Hepatocyte (in vitro differentiated cells): ENCODE results near the gene KCTD13. TPM values are rescaled to one million over a fixed set of nuclear protein-coding genes. Genes with fewer than 3 reads are reported as not detected.
A peak's percentile ranks its signal among the peaks of the same experiment; 100 is the strongest.

ENCODE experiments used
- DNase-seq: peaks from one replicate; pipeline ENCODE4 v3.0.0-alpha.2; 2016; ENCODE audit warnings: low spot score
- H2AFZ ChIP-seq: fragments of 200-600 bp; sonication (generic); 2 replicates; pipeline ENCODE4 v1.6.0; 2016; ENCODE audit warnings: antibody characterized with exemption, mild to moderate bottlenecking
- H3K27ac ChIP-seq: fragments of 200-600 bp; sonication (generic); 2 replicates; pipeline ENCODE4 v1.5.1; 2016; ENCODE audit warnings: mild to moderate bottlenecking
- H3K27me3 ChIP-seq: fragments of 200-600 bp; sonication (generic); 2 replicates; pipeline ENCODE4 v1.6.1; 2016
- H3K36me3 ChIP-seq: fragments of 200-600 bp; sonication (generic); replicated peaks from 2 replicates; pipeline ENCODE4 v1.5.1; 2016; ENCODE audit warnings: low read depth; ENCODE audit not compliant: insufficient read depth
- H3K4me1 ChIP-seq: fragments of 200-600 bp; sonication (generic); 2 replicates; pipeline ENCODE4 v1.5.1; 2016; ENCODE audit warnings: mild to moderate bottlenecking, moderate library complexity; ENCODE audit not compliant: insufficient read depth
- H3K4me2 ChIP-seq: fragments of 200-600 bp; sonication (generic); 2 replicates; pipeline ENCODE4 v1.6.0; 2016
- H3K4me3 ChIP-seq: fragments of 200-600 bp; sonication (generic); 2 replicates; pipeline ENCODE4 v1.5.1; 2016; ENCODE audit warnings: mild to moderate bottlenecking
- H3K79me2 ChIP-seq: fragments of 200-600 bp; sonication (generic); 2 replicates; pipeline ENCODE4 v1.6.0; 2017; ENCODE audit warnings: mild to moderate bottlenecking
- H3K9me2 ChIP-seq: fragments of 200-600 bp; sonication (generic); replicated peaks from 2 replicates; pipeline ENCODE4 v1.6.0; 2017; ENCODE audit warnings: mild to moderate bottlenecking; ENCODE audit not compliant: insufficient read depth
- H3K9me3 ChIP-seq: fragments of 200-600 bp; sonication (generic); 2 replicates; pipeline ENCODE4 v1.5.1; 2016; ENCODE audit warnings: low read depth, mild to moderate bottlenecking
- H4K20me1 ChIP-seq: fragments of 200-600 bp; sonication (generic); 2 replicates; pipeline ENCODE4 v1.6.0; 2016; ENCODE audit warnings: mild to moderate bottlenecking; ENCODE audit not compliant: insufficient read depth, poor library complexity, severe bottlenecking
- EZH2 ChIP-seq: fragments of 200-600 bp; sonication (generic); IDR thresholded peaks from 2 replicates; pipeline ENCODE4 v1.6.1; 2016; ENCODE audit warnings: antibody characterized with exemption, mild to moderate bottlenecking, borderline replicate concordance
- EZH2phosphoT487 ChIP-seq: fragments of 200-600 bp; sonication (generic); IDR thresholded peaks from one replicate; pipeline ENCODE4 v1.6.1; 2018; ENCODE audit warnings: antibody characterized with exemption, mild to moderate bottlenecking, low read depth, moderate library complexity; ENCODE audit not compliant: unreplicated experiment, severe bottlenecking
- WGBS: methylation state at CpG from one replicate; pipeline ENCODE4 v1.1.6; 2016; ENCODE audit warnings: low lambda C conversion rate; ENCODE audit errors: missing lambda C conversion rate; 5-methylcytosine and 5-hydroxymethylcytosine counted together
- polyA plus RNA-seq: library from polyadenylated mRNA; unstranded; fragments of >200 nt; fragmentation: Nextera tagmentation; extraction: Ambion mirVana; gene quantifications from 2 replicates; pipeline ENCODE4 v1.2.1, GENCODE V29; 2016
- total RNA-seq: library from RNA; depleted of rRNA; stranded (reverse); fragments of >200 nt; gene quantifications from 2 replicates; pipeline ENCODE4 v1.2.3, GENCODE V29; 2014
- TF ChIP-seq, protein P1 (sequence below): fragments of 200-600 bp; sonication (generic); IDR thresholded peaks from 2 replicates; pipeline ENCODE4 v1.5.1; 2016; ENCODE audit warnings: antibody characterized with exemption, mild to moderate bottlenecking; ENCODE audit not compliant: poor library complexity

KCTD13 gene
- total and polyA plus RNA-seq, 2 experiments from 2014 or later, result 14.3 to 18.8 TPM

DNA sequence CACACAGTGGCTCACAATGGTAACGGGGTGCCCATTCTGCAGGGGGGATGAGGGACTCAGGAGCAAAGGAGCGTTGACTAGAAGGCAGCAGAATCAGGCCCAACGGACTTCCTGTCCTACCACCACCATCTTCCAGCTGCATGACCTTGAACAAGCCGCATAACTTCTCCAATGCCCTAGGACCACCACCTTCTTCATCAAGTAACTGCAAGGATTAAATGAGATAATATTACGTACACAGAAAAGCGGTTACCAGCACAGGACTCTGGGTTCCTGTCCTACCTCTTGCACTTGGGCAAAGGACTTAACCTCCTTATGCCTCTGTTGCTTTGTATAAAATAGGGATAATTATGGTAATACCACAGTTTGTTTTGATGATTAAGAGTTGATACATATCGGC lies 21.1 kb downstream of the KCTD13 start:
- 95% methylated on average over 7 of the region's 7 CpGs for WGBS
- H4K20me1 ChIP-seq, result no peaks in the 10 kb centered on the region
- H3K36me3 ChIP-seq, result no peaks in the 10 kb centered on the region
- H3K4me3 ChIP-seq, result no peak overlapping the region
- no peaks in the 10 kb centered on the region for H3K9me2 ChIP-seq
- H3K9me3 ChIP-seq, result no peaks in the 10 kb centered on the region
- no peaks in the 10 kb centered on the region for H3K27me3 ChIP-seq
- no peak for DNase-seq
- H3K4me2 ChIP-seq, result no peak overlapping the region
- no peak for TF ChIP-seq EZH2
- TF ChIP-seq, protein P1, sequence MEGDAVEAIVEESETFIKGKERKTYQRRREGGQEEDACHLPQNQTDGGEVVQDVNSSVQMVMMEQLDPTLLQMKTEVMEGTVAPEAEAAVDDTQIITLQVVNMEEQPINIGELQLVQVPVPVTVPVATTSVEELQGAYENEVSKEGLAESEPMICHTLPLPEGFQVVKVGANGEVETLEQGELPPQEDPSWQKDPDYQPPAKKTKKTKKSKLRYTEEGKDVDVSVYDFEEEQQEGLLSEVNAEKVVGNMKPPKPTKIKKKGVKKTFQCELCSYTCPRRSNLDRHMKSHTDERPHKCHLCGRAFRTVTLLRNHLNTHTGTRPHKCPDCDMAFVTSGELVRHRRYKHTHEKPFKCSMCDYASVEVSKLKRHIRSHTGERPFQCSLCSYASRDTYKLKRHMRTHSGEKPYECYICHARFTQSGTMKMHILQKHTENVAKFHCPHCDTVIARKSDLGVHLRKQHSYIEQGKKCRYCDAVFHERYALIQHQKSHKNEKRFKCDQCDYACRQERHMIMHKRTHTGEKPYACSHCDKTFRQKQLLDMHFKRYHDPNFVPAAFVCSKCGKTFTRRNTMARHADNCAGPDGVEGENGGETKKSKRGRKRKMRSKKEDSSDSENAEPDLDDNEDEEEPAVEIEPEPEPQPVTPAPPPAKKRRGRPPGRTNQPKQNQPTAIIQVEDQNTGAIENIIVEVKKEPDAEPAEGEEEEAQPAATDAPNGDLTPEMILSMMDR, result no peak
- no peak for TF ChIP-seq EZH2phosphoT487
- H2AFZ ChIP-seq, result no peak overlapping the region
- H3K79me2 ChIP-seq, result peaks cover 5% of the 10 kb centered on the region
- no peaks in the 10 kb centered on the region for H3K4me1 ChIP-seq
- H3K27ac ChIP-seq, result no peak overlapping the region

DNA sequence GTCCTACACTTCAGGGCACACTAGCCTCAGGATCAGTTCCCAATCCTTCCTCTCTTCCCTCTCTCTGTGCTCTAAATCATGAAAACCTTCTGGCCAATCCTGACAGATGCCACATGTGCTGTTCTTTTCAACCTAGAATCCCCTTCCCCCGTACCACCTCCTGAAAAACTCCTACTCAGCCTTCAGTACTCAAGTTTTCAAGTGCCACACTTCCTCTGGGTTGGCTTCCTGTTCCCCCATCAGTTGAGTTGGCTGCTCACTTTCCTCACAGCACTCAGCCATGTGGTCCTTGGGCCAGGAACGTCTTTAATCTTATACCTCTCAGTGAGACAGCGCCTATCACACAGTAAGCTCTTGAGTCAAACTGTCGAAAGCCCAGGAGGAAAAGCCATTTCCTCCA lies 22.4 kb downstream of the KCTD13 start:
- H3K27me3 ChIP-seq, result no peaks in the 10 kb centered on the region
- WGBS, result 80% methylated on average over 4 of the region's 4 CpGs
- no peak overlapping the region for H2AFZ ChIP-seq
- peaks cover 3% of the 10 kb centered on the region for H3K4me1 ChIP-seq
- H3K9me2 ChIP-seq, result no peaks in the 10 kb centered on the region
- TF ChIP-seq, protein P1, result no peak
- TF ChIP-seq EZH2phosphoT487 (no peak), EZH2 (no peak)
- H3K9me3 ChIP-seq, result no peaks in the 10 kb centered on the region
- H3K4me2 ChIP-seq, result no peak overlapping the region
- H3K79me2 ChIP-seq, result peaks cover 5% of the 10 kb centered on the region
- no peaks in the 10 kb centered on the region for H4K20me1 ChIP-seq
- no peaks in the 10 kb centered on the region for H3K36me3 ChIP-seq
- no peak overlapping the region for H3K4me3 ChIP-seq
- DNase-seq, result no peak
- no peak overlapping the region for H3K27ac ChIP-seq

DNA sequence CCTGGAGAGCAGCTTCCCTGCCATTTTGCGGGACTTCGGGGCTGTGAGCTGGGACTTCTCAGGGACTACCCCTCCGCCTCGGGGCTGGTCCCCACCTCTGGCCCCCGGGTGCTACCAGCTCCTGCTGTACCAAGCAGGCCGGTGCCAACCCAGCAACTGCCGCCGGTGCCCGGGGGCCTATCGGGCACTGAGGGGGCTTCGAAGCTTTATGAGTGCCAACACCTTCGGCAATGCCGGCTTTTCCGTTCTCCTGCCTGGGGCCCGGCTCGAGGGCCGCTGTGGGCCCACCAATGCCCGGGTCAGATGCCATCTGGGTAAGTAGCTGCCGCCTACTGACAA lies 24.4 kb downstream of the KCTD13 start:
- Histone ChIP-seq H3K4me1 (peaks cover 3% of the 10 kb centered on the region), H3K27me3 (no peaks in the 10 kb centered on the region), H3K27ac (peak overlapping the region; percentile 96), H4K20me1 (no peaks in the 10 kb centered on the region), H2AFZ (no peak overlapping the region), H3K4me2 (peak overlapping the region; percentile 98), H3K9me3 (no peaks in the 10 kb centered on the region), H3K4me3 (no peak overlapping the region), H3K9me2 (no peaks in the 10 kb centered on the region), H3K36me3 (no peaks in the 10 kb centered on the region), H3K79me2 (peaks cover 5% of the 10 kb centered on the region)
- WGBS, result 93% methylated on average over 15 of the region's 19 CpGs
- no peak for DNase-seq
- TF ChIP-seq, protein P1, result no peak
- no peak for TF ChIP-seq EZH2
- TF ChIP-seq EZH2phosphoT487, result no peak

DNA sequence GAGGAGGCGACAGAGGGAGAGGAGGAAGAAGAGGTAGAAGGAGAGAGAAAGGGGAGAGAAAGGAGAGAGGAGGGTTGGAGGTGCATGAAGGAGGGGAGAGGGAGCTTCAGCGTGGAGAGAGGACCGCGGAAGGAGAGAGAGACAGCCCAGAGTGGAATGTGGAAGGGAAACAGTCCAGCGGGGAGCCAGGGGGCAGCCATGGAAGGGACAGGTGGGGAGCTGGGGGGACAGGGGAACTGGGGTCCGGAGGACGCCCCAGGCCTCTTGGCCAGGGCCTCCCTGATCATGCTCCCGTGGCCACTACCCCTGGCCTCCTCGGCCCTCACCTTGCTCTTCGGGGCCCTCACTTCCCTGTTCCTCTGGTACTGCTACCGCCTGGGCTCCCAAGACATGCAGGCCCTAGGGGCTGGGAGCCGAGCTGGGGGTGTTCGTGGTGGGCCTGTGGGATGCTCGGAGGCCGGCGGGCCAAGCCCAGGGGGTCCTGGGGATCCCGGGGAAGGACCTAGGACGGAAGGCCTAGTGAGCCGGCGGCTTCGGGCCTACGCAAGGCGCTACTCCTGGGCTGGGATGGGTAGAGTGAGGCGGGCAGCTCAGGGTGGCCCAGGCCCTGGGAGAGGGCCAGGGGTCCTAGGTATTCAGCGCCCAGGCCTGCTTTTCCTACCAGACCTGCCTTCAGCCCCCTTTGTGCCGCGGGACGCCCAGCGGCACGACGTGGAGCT lies 25.0 kb downstream of the KCTD13 start:
- 68% methylated on average over 22 of the region's 31 CpGs for WGBS
- no peak for TF ChIP-seq EZH2phosphoT487
- TF ChIP-seq, protein P1, result no peak
- no peak for TF ChIP-seq EZH2
- H3K27me3 ChIP-seq, result no peaks in the 10 kb centered on the region
- H3K4me1 ChIP-seq, result peaks cover 3% of the 10 kb centered on the region
- H3K36me3 ChIP-seq, result no peaks in the 10 kb centered on the region
- H4K20me1 ChIP-seq, result no peaks in the 10 kb centered on the region
- H3K27ac ChIP-seq, result peak overlapping the region; percentile 96
- H3K4me3 ChIP-seq, result peak overlapping the region; percentile 95
- peak overlapping the region; percentile 83 for H2AFZ ChIP-seq
- no peak for DNase-seq
- peaks cover 5% of the 10 kb centered on the region for H3K79me2 ChIP-seq
- H3K9me2 ChIP-seq, result no peaks in the 10 kb centered on the region
- H3K4me2 ChIP-seq, result peak overlapping the region; percentile 98
- no peaks in the 10 kb centered on the region for H3K9me3 ChIP-seq
